Panc1 (cell line): ENCODE results near the gene OTULIN. TPM values are rescaled to one million over a fixed set of nuclear protein-coding genes. Genes with fewer than 3 reads are reported as not detected.

ENCODE experiments used
- ATAC-seq: fragments of 200-7000 bp; cut with Tn5 transposase; 2 replicates; pipeline ENCODE4 v1.9.1; 2020; ENCODE audit warnings: mild to moderate bottlenecking, moderate library complexity
- BruUV-seq: library from RNA; stranded (reverse); fragments of 400-500 nt; replicated peaks from 2 replicates; lab custom pipeline; 2021; lab: Mats Ljungman, UMichigan
- CTCF ChIA-PET: fragments of 300-600 bp; sonication (Branson Sonifier 250); formaldehyde crosslinking; loops from one replicate; lab custom pipeline; 2022; ENCODE audit warnings: antibody characterized with exemption; lab: Charles Lee
- POLR2A ChIA-PET: fragments of 300-600 bp; sonication (Branson Sonifier 250); formaldehyde crosslinking; loops from one replicate; lab custom pipeline; 2022; ENCODE audit warnings: antibody characterized with exemption; lab: Charles Lee
- DNase-seq: peaks from one replicate; pipeline ENCODE4 v3.0.0-alpha.2; 2010; ENCODE audit warnings: low read depth, low spot score
- H3K27ac ChIP-seq: 2 replicates; pipeline ENCODE4 v1.5.1; 2011; ENCODE audit warnings: mild to moderate bottlenecking, low read length, inconsistent platforms
- H3K27me3 ChIP-seq: fragments of 200-500 bp; sonication (Bioruptor generic); 2 replicates; pipeline ENCODE4 v1.6.0; 2014; ENCODE audit warnings: low read length, inconsistent platforms; ENCODE audit not compliant: control insufficient read depth, insufficient read depth
- H3K36me3 ChIP-seq: fragments of 200-500 bp; sonication (Bioruptor generic); 2 replicates; pipeline ENCODE4 v1.5.1; 2014; ENCODE audit warnings: inconsistent platforms, mild to moderate bottlenecking, low read length, moderate library complexity; ENCODE audit not compliant: control insufficient read depth, insufficient read depth
- H3K4me1 ChIP-seq: 2 replicates; pipeline ENCODE4 v1.5.1; 2011; ENCODE audit warnings: inconsistent platforms, mild to moderate bottlenecking, low read length, moderate library complexity; ENCODE audit not compliant: control insufficient read depth, insufficient read depth
- H3K4me3 ChIP-seq, 2 experiments: 2 replicates each; pipeline ENCODE4 v1.5.1; 2011 to 2012; ENCODE audit warnings: low read depth in 2 of 2, low read length in 2 of 2, mild to moderate bottlenecking in 2 of 2, inconsistent platforms in 1 of 2, moderate library complexity in 1 of 2
- H3K9me3 ChIP-seq: fragments of 200-500 bp; sonication (Bioruptor generic); 2 replicates; pipeline ENCODE4 v1.5.1; 2014; ENCODE audit warnings: low read depth, mild to moderate bottlenecking, inconsistent platforms, low read length, moderate library complexity; ENCODE audit not compliant: control insufficient read depth, insufficient read depth
- CTCF ChIP-seq: fragments of 450-650 bp; IDR thresholded peaks from 2 replicates; pipeline ENCODE4 v1.5.1; 2017; ENCODE audit warnings: mild to moderate bottlenecking
- POLR2AphosphoS5 ChIP-seq: IDR thresholded peaks from 2 replicates; pipeline ENCODE4 v1.6.1; 2012; ENCODE audit warnings: mild to moderate bottlenecking, low read depth, low read length, moderate library complexity
- REST ChIP-seq, 2 experiments: IDR thresholded peaks; 2 replicates each; pipeline ENCODE4 v1.6.1; 2011 to 2012; ENCODE audit warnings: low read depth in 2 of 2, control low read depth in 1 of 2, low read length in 1 of 2, mild to moderate bottlenecking in 1 of 2, moderate library complexity in 1 of 2; ENCODE audit not compliant: insufficient read depth in 1 of 2
- SIN3A ChIP-seq: IDR thresholded peaks from 2 replicates; pipeline ENCODE4 v1.6.1; 2012; ENCODE audit warnings: low read depth, mild to moderate bottlenecking, low read length, moderate library complexity, borderline replicate concordance; ENCODE audit not compliant: insufficient read depth
- TCF7L2 ChIP-seq: IDR thresholded peaks from 2 replicates; pipeline ENCODE4 v1.6.1; 2011; ENCODE audit warnings: mild to moderate bottlenecking, low read depth, low read length, inconsistent platforms
- in situ Hi-C: cut with HindIII; loops from 2 replicates; pipeline ENCODE4 v1.10.0; 2016; ENCODE audit warnings: low sequenced_read_pairs, low pct_unique_long_range_greater_than_20kb
- intact Hi-C: fragments of 100-400 bp; cut with micrococcal nuclease; formaldehyde crosslinking; loops from one replicate; pipeline ENCODE4 v1.10.0; 2022; ENCODE audit not compliant: unreplicated experiment
- total RNA-seq: library from RNA; stranded (reverse); gene quantifications from one replicate; pipeline ENCODE4 v1.2.1, GENCODE V29; 2021; ENCODE audit not compliant: unreplicated experiment

The OTULIN gene
- total RNA-seq, 1 experiment from 2014 or later = 40.1 TPM

DNA sequence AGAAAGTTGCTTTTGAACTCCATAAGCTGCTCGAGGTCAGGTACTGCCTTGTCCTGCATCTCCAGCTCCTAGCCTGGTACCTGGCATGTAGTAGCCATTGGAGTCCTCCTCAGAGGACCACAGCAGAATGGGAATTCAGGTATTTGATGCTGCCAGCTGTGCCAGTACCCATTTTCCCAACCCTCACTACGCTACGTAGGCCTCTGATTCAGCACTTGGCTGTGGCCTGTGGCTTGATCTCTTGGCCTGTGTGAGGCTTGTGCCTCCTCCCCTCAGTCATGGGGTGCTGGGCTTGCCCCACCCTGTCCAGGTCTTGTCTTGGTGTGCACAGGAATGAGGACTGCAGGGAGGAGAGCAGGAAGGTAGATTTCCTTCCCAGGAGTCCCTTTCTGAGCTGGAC is 11.8 kb downstream of the OTULIN start:
- Histone ChIP-seq H3K4me1 (peaks cover 13% of the 10 kb centered on the region), H3K36me3 (peaks cover 3% of the 10 kb centered on the region), H3K27me3 (no peaks in the 10 kb centered on the region), H3K27ac (no peak overlapping the region), H3K9me3 (no peaks in the 10 kb centered on the region), H3K4me3 (no peak overlapping the region)
- CTCF ChIA-PET = no interaction called here
- DNase-seq (no peak), ATAC-seq (peak; percentile 36; the same call in 1 of the 2 replicates)
- POLR2A ChIA-PET = no interaction called here
- intact Hi-C loops (no loop called here), in situ Hi-C loops (no loop called here)
- no TSS peak for BruUV-seq
- no peak for TF ChIP-seq POLR2AphosphoS5
- no peak for TF ChIP-seq CTCF
- TF ChIP-seq TCF7L2 = no peak
- no peak for TF ChIP-seq REST (IDR thresholded peaks at IDR 0.05; ENCODE audit: insufficient read depth in 1 of 2, low read depth in 2 of 2, low read length in 1 of 2)

- TF ChIP-seq REST (IDR thresholded peaks at IDR 0.05; ENCODE audit: insufficient read depth in 1 of 2, low read depth in 2 of 2, low read length in 1 of 2) (no peak), CTCF (no peak), POLR2AphosphoS5 (no peak), TCF7L2 (no peak), SIN3A (no peak)
- CTCF ChIA-PET = no interaction called here
- DNase-seq = no peak
- no peaks in the 10 kb centered on the region for H3K27me3 ChIP-seq
- POLR2A ChIA-PET = no interaction called here
- intact Hi-C loops = no loop called here
- H3K9me3 ChIP-seq = no peaks in the 10 kb centered on the region
- no peak overlapping the region for H3K27ac ChIP-seq
- ATAC-seq = no peak
- no peaks in the 10 kb centered on the region for H3K4me1 ChIP-seq
- no TSS peak for BruUV-seq
- H3K4me3 ChIP-seq = no peak overlapping the region
- H3K36me3 ChIP-seq = peaks cover 12% of the 10 kb centered on the region
- in situ Hi-C loops = no loop called here
These were observed 14.3 kb downstream of the OTULIN start for GRCh38 chr5:14678773-14679334.
